ENCODE measurements around the gene CCDC136.

Gene CCDC136

DNA sequence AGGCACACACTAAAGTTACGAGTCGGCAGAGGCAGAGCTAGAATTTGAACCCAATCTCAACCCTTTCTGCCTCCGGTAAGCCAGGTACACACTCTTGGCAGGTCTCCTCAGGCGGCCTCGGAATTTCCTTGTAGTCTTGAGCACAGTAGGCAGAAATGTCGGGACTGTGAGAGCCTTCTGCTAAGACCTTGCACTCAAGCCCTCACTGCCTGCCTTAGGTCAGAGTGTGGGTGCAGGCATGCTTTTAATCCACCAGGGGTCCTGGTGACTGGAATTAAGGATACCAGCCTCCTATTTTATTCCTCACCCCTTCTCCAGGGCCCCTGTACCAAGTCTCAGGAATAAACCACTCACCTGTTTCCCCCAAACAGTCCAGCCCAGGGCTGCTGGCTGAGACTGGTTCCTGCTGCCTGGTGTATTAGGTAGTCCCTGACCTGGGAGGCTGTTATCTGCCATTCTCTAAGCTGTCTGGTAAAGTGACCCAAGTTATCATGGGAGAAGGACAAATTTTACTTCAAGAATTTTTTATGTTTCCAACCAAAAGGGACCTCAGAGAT lies 71.7 kb downstream of the CCDC136 start:
- DNase-seq (ENCODE audit: low read depth), result peak; percentile 28

DNA sequence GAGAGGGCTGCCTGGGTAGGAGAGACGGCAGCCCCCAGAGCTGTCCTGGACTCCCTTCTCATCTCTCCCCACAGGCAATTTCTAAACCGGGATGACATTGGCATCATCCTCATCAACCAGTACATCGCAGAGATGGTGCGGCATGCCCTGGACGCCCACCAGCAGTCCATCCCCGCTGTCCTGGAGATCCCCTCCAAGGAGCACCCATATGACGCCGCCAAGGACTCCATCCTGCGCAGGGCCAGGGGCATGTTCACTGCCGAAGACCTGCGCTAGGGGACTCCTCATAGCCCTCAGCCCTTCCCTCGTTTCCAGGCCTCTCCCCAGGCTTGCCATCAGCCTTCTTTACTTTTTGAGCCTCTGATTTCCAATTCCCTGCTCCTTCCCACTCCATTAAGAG lies 73.5 kb downstream of the CCDC136 start:
- DNase-seq (ENCODE audit: low read depth), result no peak

DNA sequence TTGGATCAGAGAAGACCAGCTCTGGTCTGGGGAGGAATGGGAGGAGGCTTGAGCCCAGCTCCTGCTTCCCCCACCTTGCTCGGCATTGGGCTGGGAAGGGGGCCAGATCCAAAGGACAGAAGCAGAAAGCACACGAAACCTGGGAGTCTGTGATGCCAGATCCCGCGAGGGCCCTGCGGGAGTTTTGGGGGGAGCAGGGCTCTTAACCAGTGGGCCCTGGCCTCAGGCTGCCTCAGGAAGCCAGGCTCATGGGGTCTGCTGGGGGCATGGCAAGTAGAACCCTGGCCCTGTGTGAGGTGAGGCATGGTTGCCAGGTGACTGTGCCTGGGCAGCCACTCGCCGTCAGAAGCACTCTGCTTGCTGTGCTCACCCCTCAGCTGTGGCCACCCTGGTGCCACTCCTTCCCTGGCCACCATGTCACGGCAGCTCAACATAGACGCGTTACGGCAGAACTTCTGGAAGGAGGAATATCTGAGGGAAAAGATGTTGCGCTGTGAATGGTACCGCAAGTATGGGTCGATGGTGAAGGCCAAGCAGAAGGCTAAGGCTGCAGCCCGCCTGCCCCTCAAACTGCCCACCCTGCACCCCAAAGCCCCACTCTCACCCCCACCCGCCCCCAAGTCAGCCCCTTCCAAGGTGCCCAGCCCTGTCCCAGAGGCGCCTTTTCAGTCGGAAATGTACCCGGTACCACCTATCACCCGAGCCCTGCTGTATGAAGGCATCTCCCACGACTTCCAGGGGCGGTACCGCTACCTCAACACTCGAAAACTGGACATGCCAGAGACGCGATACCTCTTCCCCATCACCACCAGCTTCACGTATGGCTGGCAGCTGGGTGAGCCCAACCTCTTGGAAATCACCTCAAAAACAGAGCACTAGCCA lies 74.5 kb downstream of the CCDC136 start:
- DNase-seq (ENCODE audit: low read depth), result no peak

DNA sequence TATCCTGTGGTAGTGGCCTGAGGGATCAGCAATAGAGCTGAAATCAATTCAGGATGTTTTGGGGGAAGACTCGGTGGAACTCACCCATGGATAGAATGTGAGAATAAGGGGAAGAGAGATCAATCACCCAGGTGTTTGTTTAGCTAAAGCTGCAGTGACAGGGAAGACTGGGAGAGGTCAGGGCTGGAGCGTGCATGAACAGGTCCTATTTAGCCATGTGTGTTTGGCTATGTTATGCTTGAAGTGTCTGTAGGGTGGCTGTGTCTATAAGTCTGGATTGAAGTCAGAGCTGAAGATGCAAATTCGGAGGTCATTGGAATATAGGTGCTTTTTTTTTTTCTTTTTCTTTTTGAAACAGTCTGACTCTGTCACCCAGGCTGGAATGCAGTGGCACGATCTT lies 75.5 kb downstream of the CCDC136 start:
- no peak for DNase-seq (ENCODE audit: low read depth)

DNA sequence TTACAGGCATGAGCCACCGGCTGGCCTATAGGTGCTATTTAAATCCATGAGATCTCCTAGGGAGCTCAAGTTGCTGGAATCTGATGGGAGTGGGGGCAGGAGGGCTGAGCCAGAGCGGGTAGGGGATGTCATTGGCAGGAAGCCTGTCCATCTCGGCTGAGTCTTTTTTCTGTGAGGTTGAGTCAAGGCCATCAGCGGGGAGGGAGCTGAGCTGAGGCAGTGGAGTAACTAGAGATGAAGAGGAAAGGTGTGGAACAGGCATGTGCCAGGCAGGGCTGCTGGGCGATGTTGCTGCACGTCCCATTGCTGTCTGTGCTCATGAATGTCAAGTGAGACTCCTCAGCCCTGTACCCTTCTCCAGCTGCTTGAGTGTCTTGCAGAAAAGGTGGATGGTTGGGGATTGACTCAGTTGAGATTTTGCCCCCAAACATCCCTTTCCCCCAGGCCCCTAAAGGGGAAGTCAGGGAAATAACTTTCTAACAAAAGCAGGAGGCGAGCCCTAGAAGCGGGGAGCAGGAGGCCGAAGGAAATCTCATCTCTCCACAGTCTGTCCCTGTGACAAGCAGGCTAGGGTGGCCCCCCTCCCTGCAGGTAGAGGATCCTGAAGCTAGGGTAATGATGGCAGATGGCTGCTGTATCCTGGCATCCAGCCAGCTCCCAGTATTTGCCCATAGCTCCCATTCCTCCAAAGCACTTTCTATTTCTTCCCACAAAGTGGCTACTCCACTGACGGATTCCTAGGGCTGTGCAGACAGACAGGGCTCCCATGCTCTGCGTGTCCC lies 76.3 kb downstream of the CCDC136 start:
- no peak for DNase-seq (ENCODE audit: low read depth)

DNA sequence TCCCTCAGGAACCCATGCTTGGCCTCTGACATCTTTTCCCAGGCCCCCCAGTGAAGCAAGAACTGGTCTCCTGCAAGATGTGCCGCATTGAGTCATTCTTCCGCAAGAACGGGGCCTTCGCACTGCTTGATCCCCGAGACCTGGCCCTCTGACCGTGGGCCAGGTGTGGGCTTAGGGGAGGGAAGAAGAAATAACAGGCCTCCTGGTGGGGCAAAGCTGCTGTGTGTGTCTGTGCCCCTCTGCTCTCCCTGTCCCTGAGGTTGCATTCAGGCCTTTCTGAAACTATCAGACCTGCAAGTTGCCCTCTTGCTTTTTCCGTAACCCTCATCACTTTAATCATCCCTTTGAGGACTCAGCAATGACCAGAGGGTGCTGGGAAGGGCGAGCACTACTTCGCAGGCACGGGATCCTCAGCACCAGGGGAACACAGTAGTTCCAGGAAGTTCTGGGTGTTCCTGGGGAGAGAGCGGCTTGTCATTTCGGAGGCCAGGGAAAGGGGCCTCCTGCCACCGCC lies 76.9 kb downstream of the CCDC136 start:
- DNase-seq (ENCODE audit: low read depth), result no peak

DNA sequence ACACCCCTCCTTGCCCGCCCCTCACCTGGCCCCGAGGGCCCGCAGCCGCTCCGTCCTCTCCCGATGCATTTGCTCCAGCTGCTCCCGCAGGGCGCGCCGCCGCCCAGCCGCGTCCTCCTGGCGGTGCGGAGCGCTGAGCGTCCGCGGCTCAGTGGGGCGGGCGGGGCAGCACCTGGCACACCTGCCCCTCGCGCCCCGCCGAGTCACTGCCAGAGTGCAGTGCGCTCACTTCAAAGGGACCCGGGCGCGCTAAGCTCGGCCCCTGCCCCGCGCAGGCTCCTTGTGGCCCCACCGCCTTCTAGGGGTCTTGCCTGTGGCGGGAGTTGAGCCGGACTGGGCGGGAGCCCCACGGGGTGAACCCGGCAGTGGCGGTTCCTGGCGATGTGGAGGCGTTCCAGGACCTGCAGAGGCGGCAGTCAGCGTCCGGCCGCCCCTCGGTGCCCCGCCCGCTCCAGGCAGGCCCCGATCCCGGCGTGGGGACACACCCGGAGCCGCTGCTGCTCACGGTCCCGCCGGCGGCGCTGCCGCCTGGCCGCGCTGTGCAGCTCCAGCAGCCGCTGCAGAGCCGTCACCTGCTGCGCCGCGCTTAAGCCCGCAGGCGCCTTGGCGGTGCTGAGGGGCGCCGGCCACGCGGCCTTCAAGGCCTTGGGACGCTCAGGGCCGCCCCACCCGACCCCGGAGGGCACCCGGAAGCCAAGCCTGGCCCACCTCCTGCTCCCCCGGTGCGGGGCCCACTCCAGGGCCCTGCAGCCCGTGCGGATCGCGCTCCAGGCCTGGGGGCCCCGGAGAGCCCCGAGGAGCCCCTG lies 77.6 kb downstream of the CCDC136 start:
- DNase-seq (ENCODE audit: low read depth), result no peak

DNA sequence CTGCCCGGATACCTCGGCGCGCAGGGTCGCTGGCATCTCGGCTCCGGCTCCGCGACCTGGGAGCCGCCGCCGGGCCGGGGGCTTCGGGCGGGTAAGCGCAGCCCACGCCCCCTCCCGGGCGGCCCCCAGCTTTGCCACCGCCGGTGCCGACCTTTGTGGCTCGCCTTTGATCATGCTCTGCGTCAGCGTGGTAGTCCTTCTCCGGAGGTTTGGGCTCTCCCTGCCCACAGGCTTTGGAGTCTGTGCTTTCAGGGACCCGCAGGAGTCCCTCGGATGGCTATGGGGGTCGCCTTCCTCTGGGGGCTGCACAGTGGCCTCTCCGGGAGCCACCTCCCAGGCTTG lies 78.1 kb downstream of the CCDC136 start:
- DNase-seq (ENCODE audit: low read depth), result no peak

DNA sequence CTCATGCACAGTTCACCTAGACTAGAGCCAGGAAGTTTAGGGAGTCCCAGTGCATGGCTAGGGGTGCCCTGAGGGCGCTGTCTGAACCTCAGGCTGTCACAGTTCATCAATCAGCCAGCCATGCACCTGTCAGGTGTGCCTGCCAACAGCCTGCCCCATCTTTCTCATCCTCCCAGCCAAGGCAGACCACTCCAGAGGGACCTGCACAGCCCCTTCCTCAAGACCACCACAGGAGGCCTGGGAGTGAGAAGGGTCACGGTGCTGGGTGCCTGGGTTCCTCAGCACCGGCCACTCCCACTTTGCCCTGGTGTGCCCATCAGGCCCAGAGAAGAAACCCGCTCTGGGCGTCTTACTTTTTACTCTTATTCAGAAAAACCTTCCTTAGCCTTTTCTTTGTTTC lies 79.3 kb downstream of the CCDC136 start:
- no peak for DNase-seq (ENCODE audit: low read depth)

All from HS-5 (cell line).